Thyroid gland (tissue), 4 donors: ENCODE data around the gene TRIM65.

Source experiments
- CTCF ChIP-seq, 6 experiments: fragments of 200-600 bp in 3 of 6; fragments of 450-650 bp in 3 of 6; sonication (generic) in 3 of 6; IDR thresholded peaks; one replicate each; pipeline ENCODE4 v1.5.1; 2016 to 2019; ENCODE audit warnings: antibody characterized with exemption in 6 of 6, mild to moderate bottlenecking in 2 of 6, inconsistent platforms in 1 of 6, moderate library complexity in 1 of 6
- POLR2A ChIP-seq, 2 donors: fragments of 450-650 bp; IDR thresholded peaks; one replicate each; pipeline ENCODE4 v1.6.1; 2017; ENCODE audit warnings: antibody characterized with exemption in 2 of 2, mild to moderate bottlenecking in 2 of 2, moderate library complexity in 1 of 2

GRCh38 chr17:75909051-75909811 lies 12.5 kb upstream of the TRIM65 start:
- no peak for TF ChIP-seq POLR2A (IDR thresholded peaks at IDR 0.05)
- no peak for TF ChIP-seq CTCF (IDR thresholded peaks at IDR 0.05)
